H9 (cell line): ENCODE results near the gene HS3ST2. TPM values are rescaled to one million over a fixed set of nuclear protein-coding genes. Genes with fewer than 3 reads are reported as not detected.

Experiments used
- DNase-seq: peaks from one replicate; pipeline ENCODE4 v3.0.0-alpha.2; 2017
- H2AFZ ChIP-seq: one replicate; pipeline ENCODE4 v1.6.1; 2013; ENCODE audit warnings: mild to moderate bottlenecking, low read length, control low read depth, moderate library complexity
- H2AK5ac ChIP-seq: 2 replicates; pipeline ENCODE4 v1.6.1; 2013; ENCODE audit warnings: low read length, control low read depth, mixed read lengths; ENCODE audit not compliant: insufficient read length
- H2BK120ac ChIP-seq: one replicate; pipeline ENCODE4 v1.6.1; 2013; ENCODE audit warnings: low read depth, mild to moderate bottlenecking, low read length, control low read depth, inconsistent platforms; ENCODE audit not compliant: poor library complexity, severe bottlenecking
- H2BK12ac ChIP-seq: 2 replicates; pipeline ENCODE4 v1.6.1; 2013; ENCODE audit warnings: low read length, control low read depth, mixed read lengths, low read depth; ENCODE audit not compliant: insufficient read length
- H2BK15ac ChIP-seq: 2 replicates; pipeline ENCODE4 v1.6.1; 2013; ENCODE audit warnings: low read depth, low read length, control low read depth
- H2BK20ac ChIP-seq: one replicate; pipeline ENCODE4 v1.6.1; 2013; ENCODE audit warnings: low read depth, mild to moderate bottlenecking, low read length, control low read depth, inconsistent platforms; ENCODE audit not compliant: poor library complexity, severe bottlenecking
- H2BK5ac ChIP-seq: 2 replicates; pipeline ENCODE4 v1.6.1; 2013; ENCODE audit warnings: low read length, control low read depth, mixed read lengths; ENCODE audit not compliant: insufficient read length
- H3K14ac ChIP-seq: 2 replicates; pipeline ENCODE4 v1.6.1; 2013; ENCODE audit warnings: low read length, control low read depth; ENCODE audit not compliant: insufficient read depth
- H3K18ac ChIP-seq: 2 replicates; pipeline ENCODE4 v1.6.1; 2013; ENCODE audit warnings: low read depth, mild to moderate bottlenecking, mixed read lengths, low read length, control low read depth; ENCODE audit not compliant: insufficient read length
- H3K23ac ChIP-seq: 2 replicates; pipeline ENCODE4 v1.6.1; 2013; ENCODE audit warnings: low read length, control low read depth, mixed read lengths, low read depth; ENCODE audit not compliant: insufficient read length
- H3K23me2 ChIP-seq: 2 replicates; pipeline ENCODE4 v1.6.1; 2013; ENCODE audit warnings: low read depth, mild to moderate bottlenecking, mixed read lengths, low read length, control low read depth; ENCODE audit not compliant: insufficient read length, poor library complexity, severe bottlenecking
- H3K27ac ChIP-seq: 2 replicates; pipeline ENCODE4 v1.5.1; 2013; ENCODE audit warnings: low read length, control low read depth, mixed read lengths, low read depth; ENCODE audit not compliant: insufficient read length
- H3K27me3 ChIP-seq: 2 replicates; pipeline ENCODE4 v1.6.1; 2013; ENCODE audit warnings: low read length, control low read depth, inconsistent platforms; ENCODE audit not compliant: insufficient read depth
- H3K4ac ChIP-seq: 2 replicates; pipeline ENCODE4 v1.6.1; 2013; ENCODE audit warnings: low read depth, mild to moderate bottlenecking, control low read depth, inconsistent platforms, low read length, moderate library complexity
- H3K4me1 ChIP-seq: 2 replicates; pipeline ENCODE4 v1.6.1; 2013; ENCODE audit warnings: low read length, control low read depth, inconsistent platforms; ENCODE audit not compliant: insufficient read depth
- H3K4me2 ChIP-seq: 2 replicates; pipeline ENCODE4 v1.6.1; 2013; ENCODE audit warnings: low read length, control low read depth, mixed read lengths; ENCODE audit not compliant: insufficient read length, insufficient read depth
- H3K56ac ChIP-seq: 2 replicates; pipeline ENCODE4 v1.6.1; 2013; ENCODE audit warnings: low read depth, mild to moderate bottlenecking, mixed read lengths, low read length, control low read depth; ENCODE audit not compliant: insufficient read length
- H3K79me1 ChIP-seq: 2 replicates; pipeline ENCODE4 v1.6.1; 2013; ENCODE audit warnings: low read depth, mild to moderate bottlenecking, moderate library complexity, low read length, control low read depth, inconsistent platforms; ENCODE audit not compliant: insufficient read depth, poor library complexity, severe bottlenecking
- H3K79me2 ChIP-seq: 2 replicates; pipeline ENCODE4 v1.6.1; 2013; ENCODE audit warnings: low read length, control low read depth, inconsistent platforms; ENCODE audit not compliant: insufficient read depth
- H3K9ac ChIP-seq: 2 replicates; pipeline ENCODE4 v1.6.1; 2013; ENCODE audit warnings: low read length, control low read depth, mixed read lengths; ENCODE audit not compliant: insufficient read length; ENCODE audit errors: extremely low read depth
- H3K9me3 ChIP-seq: one replicate; pipeline ENCODE4 v1.6.1; 2013; ENCODE audit warnings: low read depth, low read length, inconsistent platforms; ENCODE audit not compliant: control insufficient read depth
- H3T11ph ChIP-seq: one replicate; pipeline ENCODE4 v1.6.1; 2013; ENCODE audit warnings: mild to moderate bottlenecking, low read length, control low read depth, inconsistent platforms
- H4K20me1 ChIP-seq: one replicate; pipeline ENCODE4 v1.6.1; 2013; ENCODE audit not compliant: control insufficient read depth, insufficient read length, insufficient read depth
- H4K5ac ChIP-seq: 2 replicates; pipeline ENCODE4 v1.6.1; 2013; ENCODE audit warnings: low read depth, mild to moderate bottlenecking, mixed read lengths, low read length, control low read depth; ENCODE audit not compliant: insufficient read length
- H4K8ac ChIP-seq: replicated peaks from 2 replicates; pipeline ENCODE4 v1.6.1; 2013; ENCODE audit warnings: low read length, control low read depth, mixed read lengths, low read depth; ENCODE audit not compliant: insufficient read length
- H4K91ac ChIP-seq: 2 replicates; pipeline ENCODE4 v1.6.1; 2013; ENCODE audit warnings: low read depth, mild to moderate bottlenecking, moderate library complexity, mixed read lengths, low read length, control low read depth; ENCODE audit not compliant: insufficient read length
- H3K27ac Mint-ChIP-seq, 3 experiments: 2 replicates in 2 of 3; 3 replicates in 1 of 3; pipeline ENCODE4 v1.8.0; 2020 to 2021; ENCODE audit warnings: mixed read lengths in 3 of 3, mild to moderate bottlenecking in 1 of 3, moderate library complexity in 1 of 3
- H3K27me3 Mint-ChIP-seq: 2 replicates; pipeline ENCODE4 v1.8.0; 2021; ENCODE audit warnings: low read depth, mild to moderate bottlenecking, moderate library complexity, mixed read lengths
- H3K36me3 Mint-ChIP-seq, 3 experiments: 2 replicates in 2 of 3; 3 replicates in 1 of 3; pipeline ENCODE4 v1.8.0; 2020 to 2021; ENCODE audit warnings: low read depth in 3 of 3, mixed read lengths in 3 of 3; ENCODE audit not compliant: insufficient read depth in 1 of 3
- H3K4me1 Mint-ChIP-seq, 2 experiments: 2 replicates each; pipeline ENCODE4 v1.8.0; 2020; ENCODE audit warnings: mixed read lengths in 2 of 2
- H3K4me3 Mint-ChIP-seq, 2 experiments: 2 replicates in 1 of 2; 3 replicates in 1 of 2; pipeline ENCODE4 v1.8.0; 2020 to 2021; ENCODE audit warnings: mild to moderate bottlenecking in 2 of 2, mixed read lengths in 2 of 2, moderate library complexity in 1 of 2
- H3K9me3 Mint-ChIP-seq, 2 experiments: 2 replicates in 1 of 2; 3 replicates in 1 of 2; pipeline ENCODE4 v1.8.0; 2020; ENCODE audit warnings: mild to moderate bottlenecking in 2 of 2, mixed read lengths in 2 of 2, moderate library complexity in 1 of 2
- CTCF ChIP-seq: fragments of 200-600 bp; sonication (generic); conservative IDR thresholded peaks from 3 replicates; pipeline ENCODE4 v1.8.0; 2021; ENCODE audit warnings: antibody characterized with exemption, mild to moderate bottlenecking
- WGBS: extraction: QIAGEN DNeasy Blood & Tissue Kit; methylation state at CpG from one replicate; pipeline ENCODE4 v1.1.7; 2013; ENCODE audit warnings: missing lambda C conversion rate, low lambda C conversion rate, mixed read lengths; ENCODE audit not compliant: insufficient read length; ENCODE audit errors: extremely low coverage; 5-methylcytosine and 5-hydroxymethylcytosine counted together
- long read RNA-seq: library from polyadenylated mRNA; unstranded; transcript quantifications from one replicate; pipeline ENCODE4 v2.0.0, GENCODE V29; 2020
- total RNA-seq: library from RNA; stranded (reverse); gene quantifications from 2 replicates; pipeline ENCODE4 v1.2.1, GENCODE V29; 2021

Gene HS3ST2
- total RNA-seq = 3.1 and 3.7 TPM in 2 replicates
- long read RNA-seq, transcript HS3ST2-201 (2 exons, 2,314 nt) = major isoform, 12 of 23 reads
- long read RNA-seq, partial matches to known transcripts = 0 of 23 reads
- long read RNA-seq, other reads (novel, unspliced or antisense) = 11 of 23 reads

- Histone ChIP-seq H3K18ac (no peak within 1 kb of the TSS), H2BK5ac (no peak within 1 kb of the TSS), H4K8ac (no peak within 1 kb of the TSS), H2AFZ (no peak within 1 kb of the TSS), H3K4ac (no peak within 1 kb of the TSS), H4K20me1 (no peaks in the 10 kb centered on the region), H3K23me2 (peaks cover 19% of the 10 kb centered on the region), H4K91ac (no peak within 1 kb of the TSS), H3K9ac (no peak within 1 kb of the TSS), H2BK15ac (no peak within 1 kb of the TSS; the same call in 1 of the 2 replicates), H3T11ph (no peak within 1 kb of the TSS), H2BK20ac (no peak within 1 kb of the TSS), H3K79me1 (no peaks in the 10 kb centered on the region), H3K27ac (no peak within 1 kb of the TSS), H3K27me3 (peaks cover 9% of the 10 kb centered on the region; the same call in 1 of the 2 replicates), H2BK12ac (no peak within 1 kb of the TSS), H3K14ac (peak within 1 kb of the TSS; percentile 55; the same call in 1 of the 2 replicates), H3K9me3 (no peaks in the 10 kb centered on the region), H3K23ac (no peak within 1 kb of the TSS), H2AK5ac (no peak within 1 kb of the TSS), H2BK120ac (no peak within 1 kb of the TSS), H3K4me2 (peak within 1 kb of the TSS; percentile 92), H3K79me2 (no peaks in the 10 kb centered on the region), H4K5ac (no peak within 1 kb of the TSS), H3K4me1 (no peaks in the 10 kb centered on the region), H3K56ac (no peak within 1 kb of the TSS)
- H3K4me1 Mint-ChIP-seq = peaks cover 10 to 12% of the 10 kb centered on the region in 2 experiments
- no CpG with 5 or more reads among the region's 90 CpGs for WGBS
- no peak within 1 kb of the TSS; a peak in 1 of 7 replicates for H3K27ac Mint-ChIP-seq
- H3K27me3 Mint-ChIP-seq = peaks cover 52% of the 10 kb centered on the region
- H3K36me3 Mint-ChIP-seq = no peaks in the 10 kb centered on the region; a peak in 1 of 7 replicates
- peak within 1 kb of the TSS; percentile 77 to 88 for H3K4me3 Mint-ChIP-seq
- DNase-seq = peak; percentile 68
- H3K9me3 Mint-ChIP-seq = no peaks in the 10 kb centered on the region
- TF ChIP-seq CTCF = peak; percentile 65
Observed at GRCh38 chr16:22813948-22814710, at the start of gene HS3ST2. Gene HS3ST2, plus strand, starts transcription at chr16:22814162. Its CDS starts 449 bp downstream, at chr16:22814611.
